ENCODE measurements around the gene CTSF.

The CTSF gene

DNA sequence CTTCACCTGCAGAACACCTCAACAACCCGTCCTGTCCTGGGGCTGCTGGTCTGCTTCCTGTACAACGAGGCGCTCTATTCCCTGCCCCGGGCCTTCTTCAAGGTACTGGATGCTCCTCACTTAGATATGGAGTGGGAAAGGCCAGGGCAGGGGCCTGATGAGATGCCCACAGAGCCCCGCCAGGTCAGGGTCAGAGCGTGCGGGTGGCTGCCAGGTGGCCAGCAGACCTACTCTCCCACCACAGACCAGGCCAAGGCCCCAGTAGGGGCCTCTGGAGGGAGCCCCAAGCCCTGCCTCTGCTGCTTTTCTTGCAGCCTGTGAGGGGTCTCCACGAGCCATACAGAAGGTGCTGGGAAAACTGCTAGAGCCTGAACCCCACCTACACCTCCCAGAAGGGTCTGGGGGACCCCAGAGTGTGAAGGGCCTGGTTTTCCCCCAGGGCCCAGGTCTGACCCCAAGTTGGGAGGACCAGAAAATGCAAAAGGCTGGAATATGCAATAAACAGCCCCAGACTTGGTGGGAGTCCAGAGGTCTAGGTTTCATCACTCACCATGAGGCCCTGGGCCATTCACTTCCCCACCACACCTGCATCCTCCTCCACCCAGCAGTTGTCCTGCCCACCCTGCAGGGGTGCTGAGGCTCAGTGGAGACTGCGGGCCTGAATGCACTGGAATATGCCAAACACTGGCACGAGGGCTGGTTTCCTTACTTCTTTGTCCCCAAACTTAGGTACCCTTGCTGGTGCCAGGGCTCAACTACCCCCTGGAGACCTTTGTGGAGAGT, 37.3 kb downstream of the CTSF start:
- no peak for DNase-seq

GRCh38 chr11:66529655-66530054, 38.8 kb downstream of the CTSF start:
- no peak for DNase-seq

GRCh38 chr11:66529069-66529468, 39.3 kb downstream of the CTSF start:
- DNase-seq: no peak

GRCh38 chr11:66524304-66525040, 43.9 kb downstream of the CTSF start:
- DNase-seq: no peak

DNA sequence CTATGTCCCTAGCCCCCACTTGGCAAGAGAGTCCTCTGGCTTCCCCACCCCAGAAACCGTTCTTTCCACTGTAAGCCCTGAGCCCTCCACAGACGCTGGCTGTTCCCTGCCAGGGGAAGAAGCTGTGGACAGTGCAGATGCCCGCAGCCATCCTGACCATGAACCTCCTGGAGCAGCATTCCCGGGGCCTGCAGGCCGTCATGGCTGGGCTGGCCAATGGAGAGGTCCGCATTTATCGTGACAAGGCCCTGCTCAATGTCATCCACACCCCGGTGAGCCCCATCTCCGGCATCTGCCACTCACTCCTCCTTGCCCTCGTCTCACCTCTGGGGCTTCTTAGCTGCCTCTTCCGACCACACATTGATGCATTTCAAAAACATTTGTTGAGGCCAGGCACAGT, 44.8 kb downstream of the CTSF start:
- no peak for DNase-seq

All from NCI-H1048 (cell line).